HEK293 (cell line): Measurements from ENCODE around the gene TBC1D5.

Experiments
- HOXD13 ChIP-seq: sonication (generic); formaldehyde crosslinking; IDR thresholded peaks from 2 replicates; pipeline ENCODE4 v1.8.0; 2022; ENCODE audit warnings: missing genetic modification reagents, borderline replicate concordance
- MYNN ChIP-seq: fragments of 450-650 bp; formaldehyde crosslinking; IDR thresholded peaks from 2 replicates; pipeline ENCODE4 v1.5.1; 2016; ENCODE audit warnings: missing biosample characterization, missing genetic modification characterization, borderline replicate concordance
- TCF7L2 ChIP-seq: IDR thresholded peaks from 2 replicates; pipeline ENCODE4 v1.6.1; 2011; ENCODE audit warnings: low read depth, mild to moderate bottlenecking, inconsistent platforms, low read length, moderate library complexity, borderline replicate concordance
- ZNF174 ChIP-seq: fragments of 450-650 bp; formaldehyde crosslinking; IDR thresholded peaks from 2 replicates; pipeline ENCODE4 v1.5.0; 2017; ENCODE audit warnings: missing biosample characterization, mild to moderate bottlenecking, missing genetic modification characterization
- ZNF302 ChIP-seq: fragments of 450-650 bp; formaldehyde crosslinking; IDR thresholded peaks from 2 replicates; pipeline ENCODE4 v1.5.1; 2016; ENCODE audit warnings: missing biosample characterization, missing genetic modification characterization, low read depth
- ZNF837 ChIP-seq: fragments of 450-650 bp; formaldehyde crosslinking; IDR thresholded peaks from 2 replicates; pipeline ENCODE4 v1.5.1; 2016; ENCODE audit warnings: missing biosample characterization, missing genetic modification characterization
- TF ChIP-seq, protein P1 (sequence below): fragments of 450-650 bp; formaldehyde crosslinking; IDR thresholded peaks from 2 replicates; pipeline ENCODE4 v1.5.1; 2016; ENCODE audit warnings: missing biosample characterization, missing genetic modification characterization
- TF ChIP-seq, protein P2 (sequence below): fragments of 450-650 bp; formaldehyde crosslinking; IDR thresholded peaks from 2 replicates; pipeline ENCODE4 v1.5.1; 2016; ENCODE audit warnings: missing biosample characterization, missing genetic modification characterization

DNA sequence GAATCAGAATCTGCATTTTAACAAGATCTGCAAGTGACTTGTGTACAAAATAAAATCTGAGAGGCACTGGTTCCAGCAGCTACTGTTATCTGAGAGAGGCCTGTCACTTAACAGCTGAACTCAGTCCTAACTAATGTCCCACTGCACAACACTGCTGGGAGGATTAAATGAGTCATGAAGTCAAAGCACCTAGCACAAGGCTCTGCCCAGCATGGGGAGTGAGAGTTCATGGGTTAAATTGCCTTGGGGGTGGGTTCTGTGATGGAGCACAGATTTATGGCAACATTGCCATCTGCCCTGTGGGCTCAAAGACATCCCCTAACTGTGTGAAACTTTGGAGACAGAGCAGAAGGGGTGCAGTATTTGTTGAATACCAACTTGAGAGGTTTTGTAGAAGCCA lies 606.7 kb downstream of the TBC1D5 start:
- TF ChIP-seq, protein P1, sequence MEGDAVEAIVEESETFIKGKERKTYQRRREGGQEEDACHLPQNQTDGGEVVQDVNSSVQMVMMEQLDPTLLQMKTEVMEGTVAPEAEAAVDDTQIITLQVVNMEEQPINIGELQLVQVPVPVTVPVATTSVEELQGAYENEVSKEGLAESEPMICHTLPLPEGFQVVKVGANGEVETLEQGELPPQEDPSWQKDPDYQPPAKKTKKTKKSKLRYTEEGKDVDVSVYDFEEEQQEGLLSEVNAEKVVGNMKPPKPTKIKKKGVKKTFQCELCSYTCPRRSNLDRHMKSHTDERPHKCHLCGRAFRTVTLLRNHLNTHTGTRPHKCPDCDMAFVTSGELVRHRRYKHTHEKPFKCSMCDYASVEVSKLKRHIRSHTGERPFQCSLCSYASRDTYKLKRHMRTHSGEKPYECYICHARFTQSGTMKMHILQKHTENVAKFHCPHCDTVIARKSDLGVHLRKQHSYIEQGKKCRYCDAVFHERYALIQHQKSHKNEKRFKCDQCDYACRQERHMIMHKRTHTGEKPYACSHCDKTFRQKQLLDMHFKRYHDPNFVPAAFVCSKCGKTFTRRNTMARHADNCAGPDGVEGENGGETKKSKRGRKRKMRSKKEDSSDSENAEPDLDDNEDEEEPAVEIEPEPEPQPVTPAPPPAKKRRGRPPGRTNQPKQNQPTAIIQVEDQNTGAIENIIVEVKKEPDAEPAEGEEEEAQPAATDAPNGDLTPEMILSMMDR (tag by site-specific recombination) = no peak
- TF ChIP-seq ZNF174 (tag by site-specific recombination) (no peak), MYNN (tag by site-specific recombination) (no peak), TCF7L2 (no peak), HOXD13 (CRISPR knock-in tag) (no peak), ZNF302 (no peak), ZNF837 (tag by site-specific recombination) (no peak)
- TF ChIP-seq, protein P2, sequence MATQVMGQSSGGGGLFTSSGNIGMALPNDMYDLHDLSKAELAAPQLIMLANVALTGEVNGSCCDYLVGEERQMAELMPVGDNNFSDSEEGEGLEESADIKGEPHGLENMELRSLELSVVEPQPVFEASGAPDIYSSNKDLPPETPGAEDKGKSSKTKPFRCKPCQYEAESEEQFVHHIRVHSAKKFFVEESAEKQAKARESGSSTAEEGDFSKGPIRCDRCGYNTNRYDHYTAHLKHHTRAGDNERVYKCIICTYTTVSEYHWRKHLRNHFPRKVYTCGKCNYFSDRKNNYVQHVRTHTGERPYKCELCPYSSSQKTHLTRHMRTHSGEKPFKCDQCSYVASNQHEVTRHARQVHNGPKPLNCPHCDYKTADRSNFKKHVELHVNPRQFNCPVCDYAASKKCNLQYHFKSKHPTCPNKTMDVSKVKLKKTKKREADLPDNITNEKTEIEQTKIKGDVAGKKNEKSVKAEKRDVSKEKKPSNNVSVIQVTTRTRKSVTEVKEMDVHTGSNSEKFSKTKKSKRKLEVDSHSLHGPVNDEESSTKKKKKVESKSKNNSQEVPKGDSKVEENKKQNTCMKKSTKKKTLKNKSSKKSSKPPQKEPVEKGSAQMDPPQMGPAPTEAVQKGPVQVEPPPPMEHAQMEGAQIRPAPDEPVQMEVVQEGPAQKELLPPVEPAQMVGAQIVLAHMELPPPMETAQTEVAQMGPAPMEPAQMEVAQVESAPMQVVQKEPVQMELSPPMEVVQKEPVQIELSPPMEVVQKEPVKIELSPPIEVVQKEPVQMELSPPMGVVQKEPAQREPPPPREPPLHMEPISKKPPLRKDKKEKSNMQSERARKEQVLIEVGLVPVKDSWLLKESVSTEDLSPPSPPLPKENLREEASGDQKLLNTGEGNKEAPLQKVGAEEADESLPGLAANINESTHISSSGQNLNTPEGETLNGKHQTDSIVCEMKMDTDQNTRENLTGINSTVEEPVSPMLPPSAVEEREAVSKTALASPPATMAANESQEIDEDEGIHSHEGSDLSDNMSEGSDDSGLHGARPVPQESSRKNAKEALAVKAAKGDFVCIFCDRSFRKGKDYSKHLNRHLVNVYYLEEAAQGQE (tag by site-specific recombination) = no peak
